Mesenchymal stem cell (in vitro differentiated cells and primary cell): ENCODE results near the gene COPB1.

Source experiments
- DNase-seq: peaks from one replicate; pipeline ENCODE4 v3.0.0-alpha.2; 2013
- H2AFZ ChIP-seq: one replicate; pipeline ENCODE4 v1.6.1; 2013; ENCODE audit warnings: low read depth, mild to moderate bottlenecking, control low read depth, inconsistent platforms, low read length, moderate library complexity
- H2AK5ac ChIP-seq: 2 replicates; pipeline ENCODE4 v1.6.1; 2013; ENCODE audit warnings: low read length, moderate library complexity, mild to moderate bottlenecking, inconsistent platforms; ENCODE audit not compliant: severe bottlenecking
- H2BK120ac ChIP-seq: one replicate; pipeline ENCODE4 v1.6.1; 2013; ENCODE audit warnings: low read depth, mild to moderate bottlenecking, inconsistent platforms, low read length, moderate library complexity
- H2BK12ac ChIP-seq, 2 experiments: one replicate each; pipeline ENCODE4 v1.6.1; 2013; ENCODE audit warnings: inconsistent platforms in 2 of 2, low read length in 2 of 2, mild to moderate bottlenecking in 2 of 2, moderate library complexity in 2 of 2, control low read depth in 1 of 2
- H2BK15ac ChIP-seq: one replicate; pipeline ENCODE4 v1.6.1; 2013; ENCODE audit warnings: mild to moderate bottlenecking, low read depth, inconsistent platforms; ENCODE audit not compliant: poor library complexity, severe bottlenecking
- H2BK5ac ChIP-seq: 2 replicates; pipeline ENCODE4 v1.6.1; 2013; ENCODE audit warnings: low read depth, mild to moderate bottlenecking, low read length, control low read depth, inconsistent platforms; ENCODE audit not compliant: poor library complexity, severe bottlenecking
- H3K14ac ChIP-seq, 2 experiments: one replicate each; pipeline ENCODE4 v1.6.1; 2013; ENCODE audit warnings: inconsistent platforms in 2 of 2, low read length in 2 of 2, control low read depth in 1 of 2, mild to moderate bottlenecking in 1 of 2, moderate library complexity in 1 of 2
- H3K18ac ChIP-seq, 2 experiments: one replicate each; pipeline ENCODE4 v1.6.1; 2013; ENCODE audit warnings: inconsistent platforms in 2 of 2, low read length in 2 of 2, control low read depth in 1 of 2, low read depth in 1 of 2, mild to moderate bottlenecking in 1 of 2
- H3K23ac ChIP-seq, 2 experiments: one replicate each; pipeline ENCODE4 v1.6.1; 2013; ENCODE audit warnings: inconsistent platforms in 2 of 2, low read length in 2 of 2, mild to moderate bottlenecking in 2 of 2, moderate library complexity in 2 of 2, control low read depth in 1 of 2
- H3K27ac ChIP-seq: 2 replicates; pipeline ENCODE4 v1.5.1; 2013; ENCODE audit warnings: mild to moderate bottlenecking, moderate library complexity, low read length, control low read depth, inconsistent platforms; ENCODE audit not compliant: poor library complexity, severe bottlenecking
- H3K27me3 ChIP-seq, 2 experiments: 2 replicates each; pipeline versions ENCODE4 v1.6.1 to v1.7.0; 2013; ENCODE audit warnings: low read length in 2 of 2, mild to moderate bottlenecking in 2 of 2, moderate library complexity in 2 of 2, control low read depth in 1 of 2, inconsistent platforms in 1 of 2; ENCODE audit not compliant: control insufficient read depth in 1 of 2, insufficient read depth in 1 of 2
- H3K36me3 ChIP-seq, 2 experiments: 2 replicates each; pipeline versions ENCODE4 v1.6.1 to v1.7.0; 2013; ENCODE audit warnings: low read length in 2 of 2, control low read depth in 1 of 2, inconsistent platforms in 1 of 2, low read depth in 1 of 2, mild to moderate bottlenecking in 1 of 2; ENCODE audit not compliant: insufficient read depth in 2 of 2, control insufficient read depth in 1 of 2
- H3K4ac ChIP-seq, 2 experiments: one replicate each; pipeline ENCODE4 v1.6.1; 2013; ENCODE audit warnings: inconsistent platforms in 2 of 2, low read length in 2 of 2, mild to moderate bottlenecking in 2 of 2, moderate library complexity in 2 of 2, control low read depth in 1 of 2, low read depth in 1 of 2
- H3K4me1 ChIP-seq: 2 replicates; pipeline ENCODE4 v1.6.1; 2013; ENCODE audit warnings: low read depth, low read length, control low read depth; ENCODE audit not compliant: control insufficient read depth, insufficient read depth
- H3K4me2 ChIP-seq: 2 replicates; pipeline ENCODE4 v1.6.1; 2013; ENCODE audit warnings: low read length, mild to moderate bottlenecking, inconsistent platforms; ENCODE audit not compliant: poor library complexity, severe bottlenecking
- H3K4me3 ChIP-seq, 2 experiments: 2 replicates each; pipeline versions ENCODE4 v1.5.1 to v1.7.0; 2013; ENCODE audit warnings: low read length in 2 of 2, mild to moderate bottlenecking in 2 of 2, control low read depth in 1 of 2, low read depth in 1 of 2; ENCODE audit not compliant: insufficient read depth in 1 of 2
- H3K79me1 ChIP-seq: replicated peaks from 2 replicates; pipeline ENCODE4 v1.6.1; 2013; ENCODE audit warnings: mild to moderate bottlenecking, control low read depth, low read length, inconsistent platforms; ENCODE audit not compliant: poor library complexity, severe bottlenecking
- H3K9ac ChIP-seq: 2 replicates; pipeline ENCODE4 v1.7.0; 2013; ENCODE audit warnings: mild to moderate bottlenecking, low read length, moderate library complexity
- H3K9me3 ChIP-seq: 2 replicates; pipeline ENCODE4 v1.7.0; 2013; ENCODE audit warnings: mild to moderate bottlenecking, low read length; ENCODE audit not compliant: control insufficient read depth
- H4K8ac ChIP-seq: one replicate; pipeline ENCODE4 v1.6.1; 2013; ENCODE audit warnings: inconsistent platforms, mild to moderate bottlenecking, low read length, moderate library complexity
- H4K91ac ChIP-seq: one replicate; pipeline ENCODE4 v1.6.1; 2013; ENCODE audit warnings: mild to moderate bottlenecking, low read length, inconsistent platforms
- WGBS: methylation state at CpG from one replicate; pipeline ENCODE4 v1.1.7; 2013; ENCODE audit warnings: mixed read lengths; 5-methylcytosine and 5-hydroxymethylcytosine counted together

The COPB1 gene

GRCh38 chr11:14423633-14424032 is 76.0 kb downstream of the COPB1 start:
- peak overlapping the region; percentile 90 for H2BK5ac ChIP-seq
- no peak overlapping the region for H3K23ac ChIP-seq
- peak overlapping the region; percentile 62 for H3K9ac ChIP-seq
- peak overlapping the region; percentile 67 to 70 for H2BK12ac ChIP-seq
- H2AFZ ChIP-seq = no peak overlapping the region
- no peak overlapping the region for H2BK15ac ChIP-seq
- peaks cover 2% of the 10 kb centered on the region for H3K79me1 ChIP-seq
- no peak overlapping the region for H3K4me2 ChIP-seq
- H2AK5ac ChIP-seq = peak overlapping the region; percentile 88
- H3K36me3 ChIP-seq = no peaks in the 10 kb centered on the region
- peaks cover 15% of the 10 kb centered on the region for H3K4me1 ChIP-seq
- no peak overlapping the region for H3K4me3 ChIP-seq
- H4K91ac ChIP-seq = no peak overlapping the region
- no peak overlapping the region for H3K14ac ChIP-seq
- WGBS = 0% methylated on average over 2 of the region's 2 CpGs
- no peak overlapping the region for H2BK120ac ChIP-seq
- no peak overlapping the region for H4K8ac ChIP-seq
- DNase-seq = peak; percentile 80
- no peak overlapping the region for H3K4ac ChIP-seq
- H3K18ac ChIP-seq = peak overlapping the region in 1 of 2 experiments; percentile 24
- H3K9me3 ChIP-seq = no peaks in the 10 kb centered on the region
- peak overlapping the region; percentile 95 for H3K27ac ChIP-seq
- H3K27me3 ChIP-seq = no peaks in the 10 kb centered on the region

GRCh38 chr11:14422814-14423182 is 76.8 kb downstream of the COPB1 start:
- H2BK5ac ChIP-seq = peak overlapping the region; percentile 77
- WGBS = no CpG with 5 or more reads among the region's 2 CpGs

GRCh38 chr11:14422052-14422813 is 77.4 kb downstream of the COPB1 start:
- no peak overlapping the region for H2BK120ac ChIP-seq
- peak overlapping the region in 1 of 2 experiments; percentile 70 for H3K14ac ChIP-seq
- peak overlapping the region in 1 of 2 experiments; percentile 25 for H3K4me3 ChIP-seq
- H2BK5ac ChIP-seq = peak overlapping the region; percentile 91
- H3K27me3 ChIP-seq = no peaks in the 10 kb centered on the region
- H3K79me1 ChIP-seq = peaks cover 2% of the 10 kb centered on the region
- peak overlapping the region; percentile 89 for H4K91ac ChIP-seq
- H2BK12ac ChIP-seq = peak overlapping the region; percentile 77 to 86
- WGBS = 11% methylated on average over 12 of the region's 15 CpGs
- H3K27ac ChIP-seq = peak overlapping the region; percentile 96
- peak overlapping the region; percentile 93 for H2AK5ac ChIP-seq
- peaks cover 15% of the 10 kb centered on the region for H3K4me1 ChIP-seq
- H3K36me3 ChIP-seq = no peaks in the 10 kb centered on the region
- H3K4me2 ChIP-seq = no peak overlapping the region
- peak overlapping the region; percentile 70 to 76 for H3K4ac ChIP-seq
- no peak overlapping the region for H2AFZ ChIP-seq
- H3K23ac ChIP-seq = no peak overlapping the region
- H3K18ac ChIP-seq = peak overlapping the region; percentile 72 to 91
- H3K9ac ChIP-seq = peak overlapping the region; percentile 72
- no peaks in the 10 kb centered on the region for H3K9me3 ChIP-seq
- no peak overlapping the region for H2BK15ac ChIP-seq
- H4K8ac ChIP-seq = peak overlapping the region; percentile 79
- peak; percentile 96 for DNase-seq

More at GRCh38 chr11:14422814-14423182, 76.8 kb downstream of the COPB1 start:
- no peak overlapping the region for H2BK15ac ChIP-seq
- H3K9me3 ChIP-seq = no peaks in the 10 kb centered on the region
- peak overlapping the region; percentile 93 for H2AK5ac ChIP-seq
- H4K91ac ChIP-seq = peak overlapping the region; percentile 40
- peak overlapping the region; percentile 72 to 91 for H3K18ac ChIP-seq
- H3K79me1 ChIP-seq = peaks cover 2% of the 10 kb centered on the region
- H3K4me2 ChIP-seq = no peak overlapping the region
- H3K27ac ChIP-seq = peak overlapping the region; percentile 95
- peak overlapping the region in 1 of 2 experiments; percentile 70 for H3K14ac ChIP-seq
- H3K4me3 ChIP-seq = peak overlapping the region in 1 of 2 experiments; percentile 25
- no peak overlapping the region for H4K8ac ChIP-seq
- H2AFZ ChIP-seq = no peak overlapping the region
- no peak overlapping the region for H2BK120ac ChIP-seq
- DNase-seq = no peak
- no peak overlapping the region for H3K23ac ChIP-seq
- H3K9ac ChIP-seq = peak overlapping the region; percentile 62
- H3K4ac ChIP-seq = peak overlapping the region; percentile 30 to 70
- H2BK12ac ChIP-seq = peak overlapping the region; percentile 45 to 75
- peaks cover 15% of the 10 kb centered on the region for H3K4me1 ChIP-seq
- no peaks in the 10 kb centered on the region for H3K36me3 ChIP-seq
- H3K27me3 ChIP-seq = no peaks in the 10 kb centered on the region

GRCh38 chr11:14420223-14420622 is 79.4 kb downstream of the COPB1 start:
- H3K9ac ChIP-seq = no peak overlapping the region
- 93% methylated on average over 2 of the region's 3 CpGs for WGBS

More at GRCh38 chr11:14420223-14420622, 79.4 kb downstream of the COPB1 start:
- Histone ChIP-seq H3K36me3 (no peaks in the 10 kb centered on the region), H3K18ac (no peak overlapping the region), H2AFZ (no peak overlapping the region), H4K91ac (no peak overlapping the region), H3K79me1 (peaks cover 2% of the 10 kb centered on the region), H3K14ac (no peak overlapping the region), H3K4me1 (peaks cover 15% of the 10 kb centered on the region), H3K27ac (no peak overlapping the region), H3K9me3 (no peaks in the 10 kb centered on the region), H3K4ac (peak overlapping the region in 1 of 2 experiments; percentile 30), H2AK5ac (peak overlapping the region; percentile 80), H3K4me2 (no peak overlapping the region), H2BK15ac (peak overlapping the region; percentile 15), H3K23ac (no peak overlapping the region), H2BK12ac (peak overlapping the region in 1 of 2 experiments; percentile 85), H2BK120ac (no peak overlapping the region), H4K8ac (no peak overlapping the region), H3K4me3 (no peak overlapping the region), H3K27me3 (no peaks in the 10 kb centered on the region), H2BK5ac (no peak overlapping the region)
- DNase-seq = no peak
